Measurements from ENCODE around the gene GSK3A.

Gene GSK3A

DNA sequence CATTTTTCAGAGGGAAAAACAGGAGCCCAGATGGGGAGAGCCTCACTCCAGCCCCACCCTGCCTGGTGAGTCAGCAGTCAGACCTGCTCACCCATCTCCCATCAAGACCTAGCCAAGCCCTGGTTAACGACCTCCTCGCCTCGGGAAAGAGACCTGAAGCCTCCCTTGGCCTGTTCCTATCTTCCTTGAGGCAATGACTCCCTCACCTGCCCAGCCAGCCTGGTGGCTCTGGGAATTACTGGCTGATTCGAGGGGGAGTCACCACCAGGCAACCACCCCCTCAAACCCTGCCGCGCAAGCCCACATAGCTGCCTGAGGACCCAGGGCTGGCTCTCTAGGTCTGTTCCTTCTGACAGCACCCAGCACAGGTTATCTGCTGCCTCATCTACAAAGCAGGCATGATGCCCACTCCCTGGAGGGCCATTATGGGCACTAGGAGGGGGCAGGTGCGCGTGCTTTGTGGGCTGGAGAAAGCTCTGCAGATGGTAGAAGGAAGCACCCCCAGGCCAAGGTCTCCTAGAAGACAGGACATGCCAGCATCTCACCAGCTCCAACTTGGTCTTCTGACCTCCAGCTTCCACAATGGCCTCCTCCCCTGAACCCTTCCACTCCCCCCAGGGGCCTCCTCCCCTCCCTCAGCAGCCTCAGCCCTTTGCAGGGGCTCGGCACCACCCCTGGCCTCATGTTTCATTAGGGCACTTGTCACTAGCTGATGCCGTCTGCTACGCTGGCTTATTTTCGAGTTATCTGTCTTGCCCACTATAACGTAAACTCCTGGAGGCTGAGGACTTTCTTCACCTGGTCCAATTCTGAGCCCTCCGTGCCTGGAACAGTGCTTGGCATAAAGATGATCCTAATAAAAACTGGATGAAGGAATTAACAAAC is 35.3 kb downstream of the GSK3A start:
- DNase-seq (ENCODE audit: extremely low spot score): no peak
- no peak for TF ChIP-seq SP1 (IDR thresholded peaks at IDR 0.05)
- no peak for TF ChIP-seq FOXM1 (IDR thresholded peaks at IDR 0.05; ENCODE audit: borderline replicate concordance)
- no peak for TF ChIP-seq L3MBTL2 (conservative IDR thresholded peaks at IDR 0.05)
- TF ChIP-seq, protein P1, sequence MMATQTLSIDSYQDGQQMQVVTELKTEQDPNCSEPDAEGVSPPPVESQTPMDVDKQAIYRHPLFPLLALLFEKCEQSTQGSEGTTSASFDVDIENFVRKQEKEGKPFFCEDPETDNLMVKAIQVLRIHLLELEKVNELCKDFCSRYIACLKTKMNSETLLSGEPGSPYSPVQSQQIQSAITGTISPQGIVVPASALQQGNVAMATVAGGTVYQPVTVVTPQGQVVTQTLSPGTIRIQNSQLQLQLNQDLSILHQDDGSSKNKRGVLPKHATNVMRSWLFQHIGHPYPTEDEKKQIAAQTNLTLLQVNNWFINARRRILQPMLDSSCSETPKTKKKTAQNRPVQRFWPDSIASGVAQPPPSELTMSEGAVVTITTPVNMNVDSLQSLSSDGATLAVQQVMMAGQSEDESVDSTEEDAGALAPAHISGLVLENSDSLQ (IDR thresholded peaks at IDR 0.05): no peak
- TF ChIP-seq ZNF384 (IDR thresholded peaks at IDR 0.05): no peak
- no peak for TF ChIP-seq ARNT (IDR thresholded peaks at IDR 0.05)
- no peak for TF ChIP-seq NFRKB (IDR thresholded peaks at IDR 0.05)
- TF ChIP-seq TARDBP (IDR thresholded peaks at IDR 0.05): no peak
- TF ChIP-seq ELF4 (IDR thresholded peaks at IDR 0.05): no peak
- TF ChIP-seq HDGF (IDR thresholded peaks at IDR 0.05; ENCODE audit: borderline replicate concordance): no peak
- TF ChIP-seq LEF1 (IDR thresholded peaks at IDR 0.05; ENCODE audit: borderline replicate concordance): no peak
- TF ChIP-seq CTBP1 (IDR thresholded peaks at IDR 0.05; ENCODE audit: borderline replicate concordance): no peak
- no peak for TF ChIP-seq FOXK2 (IDR thresholded peaks at IDR 0.05)
- TF ChIP-seq BHLHE40 (IDR thresholded peaks at IDR 0.05; ENCODE audit: borderline replicate concordance): no peak
- TF ChIP-seq FOXA1 (IDR thresholded peaks at IDR 0.05): no peak
- TF ChIP-seq SUZ12 (IDR thresholded peaks at IDR 0.05): no peak
- CTCF ChIA-PET: interaction anchor here (0.7 kb wide), 1 partner anchor 10 kb away, joined by 4 read pairs; no protein-coding TSS in a partner anchor
- POLR2A ChIA-PET: no interaction called here

DNA sequence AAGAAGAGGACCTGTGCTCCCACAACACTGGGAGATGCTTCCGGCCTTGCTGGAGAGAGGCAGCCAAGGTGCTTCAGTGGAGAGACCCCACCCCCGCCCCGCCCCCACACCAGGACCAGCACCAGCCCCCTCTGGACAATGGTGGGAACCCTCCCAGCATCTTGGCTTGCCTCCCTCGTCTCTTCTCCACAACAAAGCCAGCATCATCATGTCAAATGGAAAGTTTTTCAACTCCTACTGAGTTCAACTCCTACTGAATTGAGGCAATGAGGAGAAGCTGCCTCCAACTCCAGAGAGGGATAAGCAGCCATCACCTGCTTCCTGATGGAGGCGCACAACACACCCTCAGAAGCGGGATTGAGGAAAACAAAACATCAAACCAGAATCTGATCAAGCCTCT is 37.7 kb downstream of the GSK3A start:
- POLR2A ChIA-PET: interaction anchor here (0.9 kb wide), 1 partner anchor 12 kb away, joined by 3 read pairs; no protein-coding TSS in a partner anchor
- CTCF ChIA-PET: no interaction called here
- no peak for DNase-seq (ENCODE audit: extremely low spot score)
- TF ChIP-seq LEF1 (IDR thresholded peaks at IDR 0.05; ENCODE audit: borderline replicate concordance): no peak
- TF ChIP-seq SP1 (IDR thresholded peaks at IDR 0.05): no peak
- TF ChIP-seq NFRKB (IDR thresholded peaks at IDR 0.05): no peak
- no peak for TF ChIP-seq BHLHE40 (IDR thresholded peaks at IDR 0.05; ENCODE audit: borderline replicate concordance)
- TF ChIP-seq FOXA1 (IDR thresholded peaks at IDR 0.05): no peak
- no peak for TF ChIP-seq ARNT (IDR thresholded peaks at IDR 0.05)
- no peak for TF ChIP-seq FOXM1 (IDR thresholded peaks at IDR 0.05; ENCODE audit: borderline replicate concordance)
- TF ChIP-seq ZNF384 (IDR thresholded peaks at IDR 0.05): no peak
- no peak for TF ChIP-seq CTBP1 (IDR thresholded peaks at IDR 0.05; ENCODE audit: borderline replicate concordance)

DNA sequence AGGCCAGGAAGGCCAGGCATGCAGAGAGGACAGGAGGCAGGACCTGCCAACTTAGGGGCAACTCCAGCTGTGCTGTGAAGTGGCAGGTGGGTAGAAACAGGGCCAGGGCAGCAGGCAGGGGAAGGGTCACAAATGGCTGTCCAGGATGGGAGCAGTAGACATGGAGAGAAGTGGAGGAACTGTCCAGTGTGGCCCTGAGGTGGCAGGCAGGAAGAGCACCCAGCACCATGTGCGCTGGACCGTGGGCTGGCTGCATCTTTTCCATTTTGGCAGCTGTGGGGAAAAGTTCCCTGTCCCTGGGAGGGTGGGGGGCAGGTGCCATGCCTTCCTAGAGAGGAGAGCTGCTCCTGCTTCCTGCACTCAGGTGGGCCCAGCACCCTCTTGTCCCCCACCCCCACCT is 38.7 kb downstream of the GSK3A start:
- TF ChIP-seq HDGF (IDR thresholded peaks at IDR 0.05; ENCODE audit: borderline replicate concordance) (no peak), ELF4 (IDR thresholded peaks at IDR 0.05) (no peak), ARNT (IDR thresholded peaks at IDR 0.05) (no peak), NFRKB (IDR thresholded peaks at IDR 0.05) (no peak), FOXK2 (IDR thresholded peaks at IDR 0.05) (no peak), SUZ12 (IDR thresholded peaks at IDR 0.05) (no peak), FOXM1 (IDR thresholded peaks at IDR 0.05; ENCODE audit: borderline replicate concordance) (no peak), SP1 (IDR thresholded peaks at IDR 0.05) (no peak), L3MBTL2 (conservative IDR thresholded peaks at IDR 0.05) (no peak), BHLHE40 (IDR thresholded peaks at IDR 0.05; ENCODE audit: borderline replicate concordance) (no peak)
- ChIA-PET CTCF (no interaction called here), POLR2A (interaction anchor here (0.9 kb wide), 1 partner anchor 13 kb away, joined by 3 read pairs; no protein-coding TSS in a partner anchor)
- DNase-seq (ENCODE audit: extremely low spot score): no peak

DNA sequence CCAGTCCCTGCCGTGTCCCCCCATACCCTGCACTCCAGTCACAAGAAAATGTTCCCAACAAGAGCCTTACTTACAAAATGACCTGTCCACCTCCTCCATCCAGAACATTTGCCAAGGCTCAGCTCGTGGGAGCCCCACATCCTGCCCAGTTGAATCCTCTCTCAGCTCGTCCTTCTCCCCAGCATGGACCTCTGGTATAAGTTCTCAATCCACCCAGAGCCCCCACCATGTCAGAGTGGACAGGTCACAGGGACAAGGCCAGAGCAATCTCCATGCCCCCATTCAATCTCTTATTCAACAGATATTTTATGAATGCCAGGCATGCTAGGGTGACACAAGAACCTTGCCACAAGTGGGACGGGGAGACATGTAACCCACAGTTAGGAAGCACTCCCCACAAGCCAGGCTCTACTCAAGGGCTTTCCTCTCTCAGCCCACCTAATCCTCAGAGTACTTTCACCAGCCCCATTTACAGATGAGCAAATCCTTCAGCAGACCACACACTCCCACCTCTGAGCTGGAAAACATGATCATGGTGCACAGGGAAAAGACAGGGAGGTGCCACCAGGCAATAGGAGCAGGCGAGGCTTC is 40.0 kb downstream of the GSK3A start:
- no peak for DNase-seq (ENCODE audit: extremely low spot score)
- TF ChIP-seq FOXK2 (IDR thresholded peaks at IDR 0.05): no peak
- no peak for TF ChIP-seq FOXM1 (IDR thresholded peaks at IDR 0.05; ENCODE audit: borderline replicate concordance)
- TF ChIP-seq ARNT (IDR thresholded peaks at IDR 0.05): no peak
- TF ChIP-seq BHLHE40 (IDR thresholded peaks at IDR 0.05; ENCODE audit: borderline replicate concordance): no peak
- no peak for TF ChIP-seq ELF4 (IDR thresholded peaks at IDR 0.05)
- TF ChIP-seq SP1 (IDR thresholded peaks at IDR 0.05): no peak
- TF ChIP-seq LEF1 (IDR thresholded peaks at IDR 0.05; ENCODE audit: borderline replicate concordance): no peak
- TF ChIP-seq L3MBTL2 (conservative IDR thresholded peaks at IDR 0.05): no peak
- TF ChIP-seq FOXA1 (IDR thresholded peaks at IDR 0.05): no peak
- POLR2A ChIA-PET: interaction anchor here (0.9 kb wide), 1 partner anchor 18 kb away, joined by 3 read pairs; the partner anchor contains the start of gene ZNF526
- CTCF ChIA-PET: no interaction called here

DNA sequence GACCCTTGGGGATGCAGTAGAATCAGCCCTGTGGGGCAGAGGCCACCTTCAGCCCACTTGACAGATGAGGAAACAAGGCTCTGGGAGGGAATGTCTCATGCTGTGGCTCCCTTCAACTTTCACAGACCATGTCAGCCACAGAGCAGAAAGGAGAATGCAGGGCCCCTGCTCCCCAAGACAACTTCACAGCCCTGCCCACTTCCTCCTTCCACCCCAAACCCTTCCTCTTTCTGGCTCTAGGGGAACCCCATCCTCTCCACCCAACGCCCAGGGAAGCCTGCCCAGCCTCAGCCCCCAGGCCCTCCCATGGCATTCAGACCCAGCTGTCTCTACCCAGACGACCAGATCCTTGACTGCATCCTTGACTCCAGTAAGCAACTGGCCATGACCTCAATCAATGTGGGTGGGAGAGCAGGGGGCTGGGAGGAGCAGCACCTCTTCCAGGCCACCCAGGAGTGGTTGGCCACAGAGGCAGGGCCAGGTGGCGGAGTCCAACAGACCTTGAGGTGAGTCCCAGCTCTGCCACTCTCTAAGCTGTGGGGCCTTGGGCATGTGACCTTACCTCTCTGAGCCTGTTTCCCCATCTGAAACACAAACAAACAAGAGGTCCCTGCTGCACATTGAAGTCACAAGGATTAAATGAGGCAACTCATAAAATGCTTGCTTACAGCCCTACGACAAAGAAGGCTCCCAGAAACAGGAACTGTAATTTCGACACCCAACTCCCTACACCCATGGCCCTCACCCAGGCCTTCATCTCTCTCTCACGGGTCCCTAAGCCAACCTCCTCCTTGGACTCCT is 40.7 kb downstream of the GSK3A start:
- TF ChIP-seq FOXK2 (IDR thresholded peaks at IDR 0.05): no peak
- no peak for TF ChIP-seq LEF1 (IDR thresholded peaks at IDR 0.05; ENCODE audit: borderline replicate concordance)
- TF ChIP-seq SP1 (IDR thresholded peaks at IDR 0.05): no peak
- TF ChIP-seq FOXA1 (IDR thresholded peaks at IDR 0.05): no peak
- TF ChIP-seq, protein P1 (IDR thresholded peaks at IDR 0.05): no peak
- CTCF ChIA-PET: no interaction called here
- no peak for DNase-seq (ENCODE audit: extremely low spot score)
- POLR2A ChIA-PET: no interaction called here

DNA sequence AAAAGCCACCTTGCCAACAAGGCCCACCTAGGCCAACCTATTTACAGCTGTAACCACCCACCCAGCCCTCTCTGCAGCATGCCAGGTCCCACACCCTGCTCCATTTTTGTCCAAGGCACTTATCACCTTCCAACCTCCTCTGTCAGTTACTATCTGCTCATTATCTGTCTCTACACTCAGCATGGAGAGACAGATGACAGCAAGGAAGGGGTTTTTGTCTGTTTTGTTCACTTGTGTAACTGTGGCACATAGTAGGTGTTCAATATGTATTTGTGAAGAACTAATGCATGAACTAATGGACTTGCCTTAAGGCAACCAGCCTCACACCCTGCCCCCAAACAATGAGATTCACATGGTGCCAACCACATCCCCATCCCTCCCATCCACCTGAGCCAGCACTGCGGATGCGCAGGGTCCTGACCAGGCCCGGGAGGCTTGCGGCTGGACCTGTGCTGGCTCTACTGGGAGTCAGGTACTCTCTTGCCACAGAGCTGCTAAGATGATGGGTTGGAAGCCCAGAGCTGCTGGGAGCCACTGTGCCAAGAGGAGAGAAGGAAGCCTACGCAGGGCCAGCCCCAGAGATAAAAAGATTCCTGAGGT is 42.2 kb downstream of the GSK3A start:
- ChIA-PET CTCF (no interaction called here), POLR2A (no interaction called here)

More for the DNA sequence above, 42.2 kb downstream of the GSK3A start:
- TF ChIP-seq SP1 (IDR thresholded peaks at IDR 0.05): no peak
- TF ChIP-seq L3MBTL2 (conservative IDR thresholded peaks at IDR 0.05): no peak
- TF ChIP-seq FOXK2 (IDR thresholded peaks at IDR 0.05): no peak
- no peak for TF ChIP-seq CTBP1 (IDR thresholded peaks at IDR 0.05; ENCODE audit: borderline replicate concordance)
- TF ChIP-seq HDGF (IDR thresholded peaks at IDR 0.05; ENCODE audit: borderline replicate concordance): no peak
- TF ChIP-seq TARDBP (IDR thresholded peaks at IDR 0.05): no peak
- DNase-seq (ENCODE audit: extremely low spot score): no peak
